ENCODE data around the gene DDX6.
"Not testable (repeated sequence)": the region's sequence is repeated elsewhere in the genome, so short reads cannot be mapped to it uniquely, and the experiment has no call there.

The DDX6 gene

DNA sequence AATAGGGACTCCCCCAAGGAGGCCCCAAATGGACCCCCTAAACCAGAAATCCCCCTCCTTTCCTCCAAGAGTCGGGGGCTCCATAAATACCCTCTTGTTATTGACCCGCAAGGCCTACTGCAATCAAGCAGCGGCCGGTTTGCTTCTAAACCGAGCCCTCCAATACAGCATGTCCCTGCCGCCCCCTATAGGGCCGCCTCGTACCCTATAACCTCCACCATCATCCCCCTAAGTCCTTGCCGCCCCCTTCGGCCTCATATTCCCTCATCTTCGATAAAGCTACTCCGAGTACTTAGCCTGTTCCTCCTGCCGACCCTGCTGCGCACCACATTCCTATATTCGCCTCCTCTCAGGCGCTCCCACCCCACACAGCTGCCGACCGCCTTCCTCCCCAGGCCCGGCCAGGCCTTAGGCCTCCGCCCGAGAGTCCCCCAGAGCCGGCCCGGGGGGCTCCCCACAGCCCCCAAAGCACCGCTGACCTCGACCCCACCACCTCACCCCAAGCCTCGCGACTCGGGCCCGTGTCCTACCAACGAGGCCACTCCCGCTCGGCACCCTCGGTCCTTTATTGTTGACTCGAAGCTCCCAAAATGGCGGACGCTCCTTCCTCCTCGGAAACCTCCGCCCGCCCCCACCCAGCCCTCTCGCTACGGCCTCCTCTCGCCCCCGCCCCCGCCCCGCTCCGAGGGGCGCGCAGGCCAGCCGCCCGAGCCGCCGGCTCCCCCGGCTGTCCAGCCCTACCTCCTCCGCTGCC, 430 bp downstream of the DDX6 start:
- DNase-seq: peak; percentile 74

DNA sequence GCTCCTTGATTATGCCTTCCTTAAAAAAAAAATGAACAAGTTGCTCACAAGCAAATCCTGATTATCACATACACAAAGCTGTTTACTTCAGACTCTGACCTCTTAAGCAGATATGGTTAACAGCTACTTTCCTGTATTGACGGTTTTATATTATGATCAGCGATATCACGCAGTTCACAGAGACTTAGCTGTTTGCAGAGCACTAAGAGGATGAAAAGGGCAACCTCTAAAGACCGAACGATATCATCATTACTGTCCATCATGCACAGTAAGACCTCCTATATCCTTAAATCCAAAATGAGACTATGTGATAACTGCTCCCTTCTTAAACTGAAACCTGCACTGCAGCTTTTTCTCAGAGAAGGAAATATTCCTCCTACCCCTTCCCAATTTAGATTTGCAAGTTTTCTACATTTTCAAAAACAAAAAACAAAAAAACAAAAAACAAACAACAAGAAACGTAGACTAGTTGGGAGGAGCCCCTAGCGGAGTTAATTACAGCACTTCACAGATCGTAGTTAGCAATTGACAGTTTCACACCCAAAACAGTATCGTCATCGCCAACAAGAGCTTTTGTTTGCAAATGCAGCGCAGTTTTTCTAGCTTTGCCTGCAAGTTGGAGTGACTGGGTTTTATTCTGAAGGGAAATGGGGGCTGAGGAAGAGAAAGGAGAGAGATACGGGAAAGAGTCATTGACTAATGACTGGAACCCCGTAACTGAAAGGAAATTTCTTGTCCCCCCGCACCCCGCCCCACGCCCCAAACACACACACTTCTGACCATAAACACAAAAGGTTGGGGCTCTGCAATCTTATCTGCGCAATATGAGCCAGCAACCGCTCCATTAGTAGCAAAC, 1.2 kb downstream of the DDX6 start:
- no peak for DNase-seq

DNA sequence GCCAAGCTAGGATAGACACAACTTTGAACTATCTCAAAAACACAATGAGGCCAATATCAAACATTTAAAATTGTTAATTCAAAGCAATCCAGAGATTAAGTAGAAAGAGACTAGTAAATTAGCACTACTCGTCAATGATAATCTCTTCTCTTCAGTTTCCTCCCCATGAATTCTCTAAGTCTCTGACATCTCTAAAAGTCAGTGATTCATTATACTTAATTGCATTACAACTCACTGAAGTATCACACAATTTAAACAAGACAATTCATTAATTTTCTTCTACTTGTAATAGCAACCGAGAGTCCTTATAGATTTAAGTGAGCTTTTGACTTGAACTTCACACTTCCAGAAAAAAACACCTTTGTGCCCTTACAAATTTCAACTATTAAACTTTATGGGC, 4.3 kb downstream of the DDX6 start:
- no peak for DNase-seq

DNA sequence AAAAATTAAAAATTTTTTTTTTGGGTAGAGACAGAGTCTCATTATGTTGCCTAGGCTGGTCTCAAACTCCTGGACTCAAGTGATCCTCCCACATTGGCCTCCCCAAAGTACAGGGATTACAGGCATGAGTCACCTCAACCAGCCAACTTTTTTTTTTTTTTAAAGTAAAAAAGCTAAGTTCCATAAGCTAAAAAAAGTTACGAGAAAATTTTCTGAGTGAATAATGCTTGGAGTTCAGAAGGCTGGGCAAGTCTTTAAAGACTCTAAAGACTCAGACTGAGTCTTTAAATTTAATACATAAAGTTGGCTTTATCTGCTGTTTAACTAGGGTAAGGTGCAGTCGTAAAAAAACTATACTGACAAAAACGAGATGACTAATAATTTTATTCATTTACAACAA, 5.6 kb downstream of the DDX6 start:
- DNase-seq: no peak

DNA sequence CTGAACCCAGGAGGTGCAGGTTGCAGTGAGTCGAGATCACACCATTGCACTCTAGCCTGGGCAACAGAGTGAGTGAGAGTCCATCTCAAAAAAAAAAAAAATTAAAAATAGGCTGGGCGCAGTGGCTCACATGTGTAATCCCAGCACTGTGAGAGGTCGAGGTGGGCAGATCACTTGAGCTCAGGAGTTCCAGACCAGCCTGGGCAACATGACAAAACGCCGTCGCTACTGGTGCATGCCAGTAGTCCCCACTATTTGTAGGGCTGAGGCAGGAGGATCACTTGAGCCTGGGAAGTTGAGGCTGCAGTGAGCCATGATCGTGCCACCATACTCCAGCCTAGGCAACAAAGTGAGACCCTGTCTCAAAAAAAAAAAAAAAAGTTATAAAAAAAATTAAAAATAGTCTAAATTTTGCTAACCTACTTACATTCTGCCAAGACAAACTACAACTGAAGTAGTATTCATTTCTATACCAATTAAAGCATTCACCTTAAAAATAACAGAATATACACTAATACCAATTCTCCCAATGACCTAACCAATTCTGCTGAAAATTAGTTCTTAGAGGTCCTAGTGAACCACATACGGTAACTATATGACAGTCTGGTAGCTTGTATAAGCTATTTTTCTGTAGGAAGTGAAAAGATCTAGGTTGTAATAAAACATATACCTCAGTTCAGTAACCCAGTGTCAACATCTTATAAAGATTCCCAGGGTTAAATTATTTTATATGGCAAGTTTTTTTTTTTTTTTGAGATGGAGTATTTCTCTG, 7.1 kb downstream of the DDX6 start:
- no peak for DNase-seq

DNA sequence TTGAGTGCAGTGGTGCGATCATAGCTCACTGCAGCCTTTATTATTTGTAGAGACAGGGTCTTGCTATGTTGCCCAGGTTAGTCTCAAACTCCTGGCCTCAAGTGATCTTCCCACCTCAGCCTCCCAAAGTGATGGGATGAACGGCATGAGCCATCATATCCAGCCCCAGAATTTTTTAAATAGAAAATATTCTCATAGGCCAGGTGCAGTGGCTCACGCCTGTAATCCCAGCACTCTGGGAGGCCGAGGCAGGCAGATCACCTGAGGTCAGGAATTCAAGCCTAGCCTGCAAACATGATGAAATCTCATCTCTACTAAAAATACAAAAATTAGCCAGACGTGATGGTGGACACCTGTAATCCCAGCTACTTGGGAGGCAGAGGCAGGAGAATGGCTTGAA, 7.6 kb downstream of the DDX6 start:
- DNase-seq: not testable (repeated sequence)

DNA sequence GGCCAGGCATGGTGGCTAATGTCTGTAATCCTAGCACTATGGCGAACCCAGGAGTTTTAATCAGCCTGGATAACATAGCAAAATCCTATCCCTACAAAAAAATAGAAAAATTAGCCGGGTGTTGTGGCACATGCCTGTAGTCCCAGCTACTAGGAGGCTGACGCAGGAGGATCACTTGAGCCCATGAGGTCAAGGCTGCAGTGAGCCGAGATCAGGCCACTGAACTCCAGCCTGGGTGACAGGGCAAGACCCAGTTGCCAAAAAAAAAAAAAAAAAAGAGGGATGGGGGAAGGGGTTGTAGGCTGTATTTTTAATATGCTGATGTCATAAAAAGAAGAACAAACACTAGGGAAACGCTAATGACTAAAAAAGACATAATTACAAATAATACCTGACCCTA, 12.1 kb downstream of the DDX6 start:
- no peak for DNase-seq

DNA sequence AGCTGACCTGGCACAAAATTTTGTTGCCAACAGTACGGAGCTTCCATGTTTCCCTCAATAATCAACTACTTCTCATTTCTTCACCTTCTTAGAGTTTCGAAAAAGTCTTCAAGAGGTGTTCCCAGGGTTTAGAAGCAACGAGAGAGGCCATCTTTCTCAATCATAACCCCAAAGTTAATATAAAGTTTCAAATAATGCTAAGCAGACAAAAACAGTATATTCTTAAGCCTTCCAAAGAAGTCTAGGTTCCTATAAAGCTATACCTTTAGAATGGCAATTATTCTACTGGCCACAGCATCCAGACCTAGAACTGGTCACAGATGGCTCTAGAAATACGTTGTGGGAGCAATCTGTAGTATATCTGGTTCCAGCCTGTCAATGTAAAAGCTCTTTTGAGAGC, 16.9 kb downstream of the DDX6 start:
- no peak for DNase-seq

DNA sequence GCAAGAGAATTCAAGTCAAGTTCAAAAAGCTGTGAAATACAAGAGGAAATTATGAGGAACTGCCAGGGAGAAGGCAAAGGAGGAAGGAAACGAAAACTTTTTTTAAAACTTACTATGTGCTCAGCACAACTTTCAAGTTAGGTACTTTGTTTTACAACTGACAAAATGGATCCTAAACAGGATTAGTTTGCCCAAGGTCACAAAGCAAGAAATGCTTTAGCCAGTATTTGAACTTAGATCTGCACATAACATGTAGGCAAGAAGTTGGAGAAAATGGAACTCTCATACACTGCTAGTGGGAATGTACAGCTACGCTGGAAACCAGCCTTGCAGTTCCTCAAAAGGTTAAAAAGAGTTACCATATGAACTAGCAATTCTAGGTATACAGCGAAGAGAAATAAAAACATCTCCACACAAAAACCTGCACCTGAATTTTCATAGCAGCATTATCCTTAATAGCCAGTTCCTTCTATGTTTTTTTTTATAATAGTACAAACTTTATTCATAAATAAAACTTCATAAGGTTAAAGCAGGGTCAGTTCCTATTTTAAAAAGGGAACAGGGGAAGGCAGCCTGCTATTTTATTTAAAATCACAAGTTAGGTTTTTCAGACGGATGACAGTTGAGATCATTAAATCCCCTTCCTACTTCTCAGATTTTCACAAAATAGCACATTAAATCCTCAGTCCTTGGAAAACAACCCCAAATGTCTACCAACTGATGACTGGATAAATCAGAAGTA, 19.2 kb downstream of the DDX6 start:
- DNase-seq: no peak

DNA sequence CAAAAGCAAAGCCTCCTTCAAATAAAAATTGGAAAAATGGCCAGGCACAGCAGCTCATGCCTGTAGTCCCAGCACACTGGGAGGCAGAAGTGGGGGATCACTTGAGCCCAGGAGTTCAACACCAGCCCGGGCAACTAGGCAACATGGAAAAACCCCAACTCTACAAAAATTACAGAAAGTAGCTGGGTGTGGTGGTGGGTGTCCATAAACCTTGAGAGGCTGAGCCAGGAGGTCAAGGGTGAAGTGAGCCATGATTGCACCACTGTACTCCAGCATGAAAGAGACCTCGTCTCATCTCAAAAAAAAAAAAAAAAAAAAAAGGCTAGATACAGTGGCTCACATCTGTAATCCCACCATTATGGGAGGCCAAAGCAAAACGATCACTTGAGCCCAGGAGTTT, 22.3 kb downstream of the DDX6 start:
- no peak for DNase-seq

DNA sequence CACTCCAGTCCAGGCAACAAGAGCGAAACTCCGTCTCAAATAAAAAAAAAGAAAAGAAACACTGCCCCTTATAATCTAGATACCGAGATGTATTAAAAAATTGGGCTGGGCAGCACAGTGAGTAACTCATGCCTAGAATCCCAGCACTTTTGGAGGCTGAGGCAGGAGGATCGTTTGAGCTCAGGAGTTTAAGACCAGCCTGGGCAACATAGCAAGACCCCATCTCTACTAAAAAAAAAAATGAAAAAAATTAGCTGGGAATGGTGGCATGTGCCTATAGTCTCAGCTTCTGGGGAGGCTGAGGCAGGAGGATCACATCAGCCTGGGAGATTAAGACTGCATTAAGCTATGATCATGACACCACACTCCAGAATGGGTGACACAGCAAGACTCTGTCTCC, 24.9 kb downstream of the DDX6 start:
- DNase-seq: no peak

DNA sequence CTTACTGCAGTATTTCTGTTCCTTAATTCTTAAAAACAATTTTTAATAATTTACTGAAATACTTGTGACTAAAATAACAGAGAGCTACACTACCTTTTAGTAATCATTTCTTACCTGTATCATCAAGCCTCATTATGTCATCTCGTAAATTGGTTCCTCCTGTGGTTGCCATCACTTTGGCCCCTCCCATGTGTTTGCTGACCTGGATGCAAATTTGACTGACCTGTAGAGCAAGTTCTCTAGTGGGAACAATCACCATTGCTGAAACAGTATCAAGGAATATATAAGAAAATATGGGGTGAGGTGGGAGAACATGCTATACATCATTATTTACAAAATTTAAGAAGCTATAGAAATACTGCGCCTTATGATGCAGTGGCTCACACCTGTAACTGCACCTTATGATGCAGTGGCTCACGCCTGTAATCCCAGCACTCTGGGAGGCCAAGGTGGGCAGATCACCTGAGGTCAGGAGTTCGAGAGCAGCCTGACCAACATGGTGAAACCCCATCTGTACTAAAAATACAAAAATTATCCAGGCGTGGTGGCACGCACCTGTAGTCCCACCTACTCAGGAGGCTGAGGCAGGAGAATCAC, 25.8 kb downstream of the DDX6 start:
- DNase-seq: not testable (repeated sequence)

DNA sequence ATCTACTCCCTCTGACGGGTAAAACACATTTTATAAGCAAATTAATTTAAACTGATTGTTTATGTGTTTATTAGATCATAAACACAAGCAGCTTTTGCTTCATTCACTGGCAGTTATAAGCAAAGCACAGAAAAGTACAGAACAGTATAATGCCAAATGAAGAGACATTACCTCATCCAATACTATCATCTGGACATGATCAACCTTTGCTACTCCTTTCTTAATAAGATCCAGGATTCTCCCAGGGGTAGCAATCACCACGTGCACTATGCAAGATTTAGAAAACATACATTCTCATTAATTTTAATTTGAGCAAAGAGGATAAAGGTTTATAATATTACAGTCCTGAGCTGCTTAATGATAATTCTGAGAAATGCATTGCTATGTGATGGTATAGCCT, 27.9 kb downstream of the DDX6 start:
- DNase-seq: no peak

DNA sequence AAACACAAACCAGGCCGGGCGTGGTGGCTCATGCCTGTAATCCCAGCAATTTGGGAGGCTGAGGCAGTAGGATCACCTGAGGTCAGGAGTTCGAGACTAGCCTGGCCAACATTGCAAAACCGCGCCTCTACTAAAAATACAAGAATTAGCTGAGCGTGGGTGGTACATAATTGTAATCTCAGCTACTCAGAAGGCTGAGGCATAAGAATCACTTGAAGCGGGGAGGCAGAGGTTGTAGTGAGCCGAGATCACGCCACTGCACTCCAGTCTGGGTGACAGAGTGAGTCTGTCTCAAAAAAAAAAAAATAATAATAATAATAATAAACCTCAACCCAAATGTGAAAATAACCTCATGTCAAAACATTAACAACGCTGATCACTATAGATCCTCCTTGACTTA, 29.0 kb downstream of the DDX6 start:
- not testable (repeated sequence) for DNase-seq

DNA sequence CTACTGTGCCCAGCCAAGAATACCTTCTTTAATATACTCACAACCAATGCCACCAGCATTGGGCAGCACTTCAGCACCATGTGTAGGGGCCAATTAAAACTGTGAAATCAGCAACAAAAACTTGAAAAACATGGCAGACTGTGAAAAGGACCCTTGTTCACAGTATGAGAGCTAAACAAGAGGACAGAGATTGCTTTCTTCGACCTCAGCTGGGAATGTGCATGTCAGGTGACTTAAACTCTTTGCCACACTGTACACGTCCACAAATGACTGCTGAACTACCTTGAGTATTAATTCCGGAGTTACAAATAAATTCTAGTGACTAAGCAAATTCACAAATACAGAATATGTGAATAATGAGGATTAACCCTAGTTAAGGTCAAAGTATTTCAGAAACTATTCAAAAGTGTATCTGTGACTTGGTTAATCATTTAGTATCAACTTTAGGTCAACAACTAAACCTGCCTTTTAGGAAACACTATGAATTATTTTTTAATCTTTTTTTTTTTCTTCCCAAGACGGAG, 33.0 kb downstream of the DDX6 start:
- no peak for DNase-seq

DNA sequence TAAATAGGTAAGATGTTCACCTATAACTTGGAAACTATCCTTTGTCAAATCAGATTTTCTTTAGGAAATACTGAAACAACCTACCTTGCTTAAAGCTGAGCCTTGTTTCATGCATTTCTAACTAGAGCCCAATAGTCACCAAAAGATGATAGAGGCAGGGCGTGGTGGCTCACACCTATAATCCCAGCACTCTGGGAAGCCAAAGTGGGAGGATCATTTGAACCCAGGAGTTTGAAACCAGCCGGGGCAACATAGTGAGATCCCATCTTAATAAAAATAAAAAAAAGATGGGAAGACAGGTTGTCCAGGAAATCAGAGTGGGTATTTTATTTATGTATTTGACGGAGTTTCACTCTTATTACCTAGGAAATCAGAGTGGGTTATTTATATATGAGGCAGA, 38.3 kb downstream of the DDX6 start:
- DNase-seq: no peak

DNA sequence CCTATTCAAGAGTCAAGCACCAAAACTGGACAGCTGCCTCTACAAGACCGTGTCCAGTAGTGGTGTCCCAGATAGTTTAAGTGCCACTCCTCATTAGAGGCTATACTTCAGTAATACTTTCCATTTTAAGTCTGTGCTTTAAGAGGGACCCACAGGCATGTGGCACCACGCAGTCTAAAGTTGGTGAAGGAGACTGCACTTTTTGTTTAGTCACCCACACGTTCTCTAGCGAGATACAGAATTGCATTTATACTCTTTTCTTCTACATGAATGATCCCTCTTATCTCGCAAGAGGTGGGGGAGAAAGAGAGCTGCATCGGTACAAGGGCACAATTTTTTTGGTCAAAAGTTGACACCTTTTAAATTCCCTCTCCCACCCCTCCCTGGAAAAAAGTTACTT, 41.5 kb downstream of the DDX6 start:
- no peak for DNase-seq

DNA sequence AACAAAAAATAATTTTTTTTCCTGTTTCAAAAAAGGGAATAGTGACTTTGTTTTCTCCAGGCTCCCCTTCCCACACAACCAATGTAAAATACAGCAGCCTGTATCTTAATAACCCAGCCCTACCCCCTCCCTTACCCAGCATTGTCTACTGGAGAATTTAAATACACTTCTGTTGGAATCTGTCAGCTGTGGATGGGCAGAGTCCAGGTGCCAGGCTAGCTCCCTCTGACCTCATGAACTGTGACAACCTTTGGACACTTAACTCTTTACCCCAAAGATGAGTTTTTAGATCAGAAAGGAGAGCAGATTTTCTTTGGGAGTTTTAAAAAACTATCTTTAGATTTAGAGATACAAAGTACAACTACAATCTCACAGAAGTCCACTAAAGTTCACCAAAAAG, 42.9 kb downstream of the DDX6 start:
- DNase-seq: no peak

DNA sequence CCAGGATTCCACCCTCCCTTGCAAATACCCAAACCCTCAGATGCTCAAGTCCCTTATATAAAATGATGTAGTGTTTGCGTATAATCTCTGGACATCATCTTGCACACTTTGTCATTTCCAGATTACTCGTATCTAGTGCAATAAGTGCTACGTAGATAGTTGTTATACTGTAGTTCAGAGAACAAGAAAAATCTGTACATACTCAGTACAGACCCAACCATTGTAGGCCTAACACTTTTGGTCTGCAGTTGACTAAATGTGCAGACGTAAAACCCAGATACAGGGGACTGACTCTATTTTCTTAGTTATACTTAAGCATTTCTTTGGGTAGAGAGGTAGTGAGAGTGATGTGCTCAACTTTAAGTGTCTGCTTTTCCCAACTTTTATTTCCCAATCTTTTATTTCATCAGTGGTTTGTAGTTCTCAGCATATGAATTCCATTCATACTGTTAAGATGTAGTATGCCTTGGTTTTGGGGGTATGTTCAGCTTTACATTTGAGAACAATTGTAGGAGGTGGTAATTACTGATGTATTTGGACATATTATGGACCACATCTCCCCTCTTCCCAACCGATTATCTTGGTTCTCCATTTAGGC, 43.9 kb downstream of the DDX6 start:
- no peak for DNase-seq

DNA sequence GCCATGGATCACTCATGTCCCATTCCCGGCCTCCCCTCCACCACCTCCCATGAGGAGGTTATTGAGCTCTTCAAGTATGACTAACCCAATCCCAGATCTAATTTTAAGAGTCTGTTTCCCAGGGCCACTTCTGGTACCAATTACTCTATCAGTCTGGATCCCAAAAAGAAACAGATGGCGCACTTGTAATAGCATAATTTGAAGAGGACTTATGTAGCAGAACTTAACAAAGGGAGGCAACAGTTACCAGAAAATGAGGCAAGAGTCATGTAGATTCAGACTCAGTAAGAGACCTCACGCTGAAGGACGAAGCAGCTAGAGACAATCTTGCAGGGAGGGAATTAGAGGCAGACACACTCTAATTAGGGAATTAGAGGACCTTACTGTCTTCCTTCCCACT, 46.9 kb downstream of the DDX6 start:
- no peak for DNase-seq

DNA sequence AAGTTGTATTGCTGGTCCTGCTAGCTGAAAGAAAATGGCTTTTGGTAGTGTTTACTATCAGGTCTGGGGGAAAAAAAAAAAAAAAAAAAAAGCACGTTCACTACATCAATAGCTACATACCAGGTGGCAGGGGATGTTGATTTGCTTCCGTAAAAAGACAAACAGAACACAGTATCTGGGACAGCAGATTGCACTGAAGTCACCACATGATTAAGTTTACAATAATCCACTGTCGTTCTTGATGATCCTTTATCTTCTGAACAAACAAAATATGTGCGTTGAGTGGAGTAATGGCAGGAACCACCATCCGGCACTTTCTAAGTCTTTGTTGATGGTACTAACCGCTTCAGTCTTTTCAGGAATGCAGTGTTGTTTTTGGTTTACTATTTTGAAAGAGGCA, 48.7 kb downstream of the DDX6 start:
- DNase-seq: no peak

DNA sequence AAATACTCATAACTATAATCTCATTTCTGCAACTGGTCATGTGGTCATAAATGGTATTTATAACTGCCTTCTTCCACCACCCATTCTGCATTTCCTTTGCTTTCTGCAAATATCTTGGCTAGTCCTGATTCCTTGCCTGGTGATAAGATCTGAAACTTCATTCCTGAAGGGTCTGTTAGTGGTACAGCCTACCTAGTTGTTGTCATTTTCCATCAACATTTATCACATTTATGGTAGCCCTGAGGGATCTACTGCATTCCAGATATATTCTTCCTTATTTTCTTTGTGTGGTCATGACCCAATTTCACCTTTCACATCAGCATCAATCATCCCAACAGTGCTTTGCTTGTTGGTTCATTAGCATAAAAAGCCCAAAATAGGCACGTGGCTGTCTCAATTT, 50.1 kb downstream of the DDX6 start:
- no peak for DNase-seq

Measured in stimulated activated CD8-positive, alpha-beta memory T cell treated with anti-CD3 and anti-CD28 coated beads, Interleukin-4, amount 100 ng/mL, for 48 hours (primary cell).